B cell (primary cell): ENCODE data around the gene NFAM1.

ENCODE experiments used
- EZH2 ChIP-seq: IDR thresholded peaks from 2 replicates; pipeline ENCODE4 v1.6.1; 2012; ENCODE audit warnings: borderline replicate concordance, low read depth, mild to moderate bottlenecking, moderate library complexity, low read length; ENCODE audit not compliant: insufficient read depth, poor library complexity, severe bottlenecking
- TF ChIP-seq, protein P1 (sequence below): fragments of 200-600 bp; IDR thresholded peaks from one replicate; pipeline ENCODE4 v1.8.0; 2022; ENCODE audit warnings: antibody characterized with exemption, mild to moderate bottlenecking

GRCh38 chr22:42376711-42377554 lies 55.3 kb downstream of the NFAM1 start:
- TF ChIP-seq, protein P1, sequence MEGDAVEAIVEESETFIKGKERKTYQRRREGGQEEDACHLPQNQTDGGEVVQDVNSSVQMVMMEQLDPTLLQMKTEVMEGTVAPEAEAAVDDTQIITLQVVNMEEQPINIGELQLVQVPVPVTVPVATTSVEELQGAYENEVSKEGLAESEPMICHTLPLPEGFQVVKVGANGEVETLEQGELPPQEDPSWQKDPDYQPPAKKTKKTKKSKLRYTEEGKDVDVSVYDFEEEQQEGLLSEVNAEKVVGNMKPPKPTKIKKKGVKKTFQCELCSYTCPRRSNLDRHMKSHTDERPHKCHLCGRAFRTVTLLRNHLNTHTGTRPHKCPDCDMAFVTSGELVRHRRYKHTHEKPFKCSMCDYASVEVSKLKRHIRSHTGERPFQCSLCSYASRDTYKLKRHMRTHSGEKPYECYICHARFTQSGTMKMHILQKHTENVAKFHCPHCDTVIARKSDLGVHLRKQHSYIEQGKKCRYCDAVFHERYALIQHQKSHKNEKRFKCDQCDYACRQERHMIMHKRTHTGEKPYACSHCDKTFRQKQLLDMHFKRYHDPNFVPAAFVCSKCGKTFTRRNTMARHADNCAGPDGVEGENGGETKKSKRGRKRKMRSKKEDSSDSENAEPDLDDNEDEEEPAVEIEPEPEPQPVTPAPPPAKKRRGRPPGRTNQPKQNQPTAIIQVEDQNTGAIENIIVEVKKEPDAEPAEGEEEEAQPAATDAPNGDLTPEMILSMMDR: no peak
- TF ChIP-seq EZH2: no peak
